Duodenal mucosa (tissue), 2 donors: Measurements from ENCODE around the gene PRCC.

Experiments used
- H3K27ac ChIP-seq: one replicate; pipeline ENCODE4 v1.7.0; 2013; ENCODE audit warnings: low read depth, low read length
- H3K27me3 ChIP-seq, 2 donors: one replicate each; pipeline ENCODE4 v1.7.0; 2013; ENCODE audit warnings: low read length in 2 of 2, control low read depth in 1 of 2; ENCODE audit not compliant: insufficient read depth in 2 of 2, control insufficient read depth in 1 of 2
- H3K36me3 ChIP-seq, 2 donors: one replicate each; pipeline ENCODE4 v1.7.0; 2013; ENCODE audit warnings: low read length in 2 of 2, control low read depth in 1 of 2; ENCODE audit not compliant: insufficient read depth in 2 of 2, control insufficient read depth in 1 of 2
- H3K4me1 ChIP-seq, 2 donors: one replicate each; pipeline ENCODE4 v1.7.0; 2013; ENCODE audit warnings: low read length in 2 of 2, control low read depth in 1 of 2; ENCODE audit not compliant: insufficient read depth in 2 of 2, control insufficient read depth in 1 of 2
- H3K4me3 ChIP-seq, 2 donors: one replicate each; pipeline ENCODE4 v1.7.0; 2013; ENCODE audit warnings: low read length in 2 of 2, low read depth in 1 of 2
- H3K9ac ChIP-seq, 2 donors: one replicate each; pipeline ENCODE4 v1.7.0; 2013; ENCODE audit warnings: low read length in 2 of 2, low read depth in 1 of 2
- H3K9me3 ChIP-seq, 2 donors: one replicate each; pipeline ENCODE4 v1.7.0; 2013; ENCODE audit warnings: low read length in 2 of 2, control low read depth in 1 of 2; ENCODE audit not compliant: control insufficient read depth in 1 of 2

PRCC gene

GRCh38 chr1:156795374-156795733 is 28.0 kb downstream of the PRCC start:
- H3K9ac ChIP-seq: no peak overlapping the region
- no peak overlapping the region for H3K27ac ChIP-seq

DNA sequence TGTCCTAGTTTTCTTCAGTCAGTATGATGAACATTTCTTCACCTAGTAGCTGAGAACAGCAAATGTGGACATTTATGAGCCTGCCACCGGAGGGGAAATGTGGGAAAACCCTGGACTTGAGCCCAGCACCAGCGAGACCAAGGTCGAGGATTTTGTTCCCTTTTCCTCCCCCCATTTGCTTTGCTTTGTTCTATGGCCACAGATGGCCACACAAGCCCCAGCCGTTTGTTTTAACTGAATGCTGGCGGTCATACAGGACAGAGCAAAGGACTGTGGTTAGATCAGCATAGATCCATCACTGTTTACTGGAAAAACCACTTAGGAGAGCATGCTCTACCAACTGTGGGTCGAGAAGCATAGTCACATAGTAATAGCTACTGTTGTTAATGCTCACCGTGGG is 28.5 kb downstream of the PRCC start:
- Histone ChIP-seq H3K9ac (no peak overlapping the region), H3K4me1 (peaks cover 0 to 5% of the 10 kb centered on the region in 2 donors), H3K27me3 (no peaks in the 10 kb centered on the region), H3K9me3 (no peaks in the 10 kb centered on the region), H3K27ac (no peak overlapping the region), H3K36me3 (peaks cover 56 to 86% of the 10 kb centered on the region in 2 donors), H3K4me3 (no peak overlapping the region)

More at GRCh38 chr1:156795374-156795733, 28.0 kb downstream of the PRCC start:
- H3K9me3 ChIP-seq: no peaks in the 10 kb centered on the region
- H3K4me3 ChIP-seq: no peak overlapping the region
- H3K4me1 ChIP-seq: peaks cover 0 to 5% of the 10 kb centered on the region in 2 donors
- no peaks in the 10 kb centered on the region for H3K27me3 ChIP-seq
- H3K36me3 ChIP-seq: peaks cover 52 to 82% of the 10 kb centered on the region in 2 donors

DNA sequence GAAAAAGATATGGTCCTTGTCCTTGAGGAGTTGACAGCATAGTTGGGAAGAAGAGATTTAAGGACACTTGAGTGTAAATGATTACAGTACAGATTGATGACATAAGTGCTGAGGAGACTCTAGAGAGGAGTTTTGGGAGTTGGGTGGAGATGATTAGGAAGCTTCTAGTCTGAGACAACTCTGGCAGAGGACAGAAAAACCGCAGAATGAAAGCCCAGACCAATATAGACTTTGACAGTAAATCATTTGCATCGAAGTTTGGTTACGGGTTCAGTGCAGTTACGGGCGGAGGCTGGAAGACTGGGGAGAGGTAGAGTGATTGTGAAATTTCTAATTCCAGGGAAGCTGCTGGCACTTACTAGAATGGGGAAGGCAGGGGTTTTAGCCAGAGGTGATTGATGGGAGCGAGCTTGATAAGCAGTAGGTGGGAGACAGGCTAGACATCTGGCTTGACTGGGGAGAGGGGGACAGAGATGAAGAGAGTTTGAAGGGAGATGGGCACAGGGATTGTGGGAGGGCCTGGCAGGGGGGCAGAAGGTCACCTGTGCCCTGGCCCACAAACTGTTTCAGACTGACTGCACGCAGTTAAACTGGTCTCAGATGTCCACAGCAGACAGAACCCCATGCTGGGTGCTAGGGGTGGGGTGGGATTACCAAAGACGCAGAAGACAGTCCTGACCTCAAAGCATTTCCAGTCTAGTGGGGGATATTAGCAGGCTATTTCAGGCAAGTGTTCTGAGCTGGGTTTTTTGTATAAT is 29.2 kb downstream of the PRCC start:
- H3K9me3 ChIP-seq: no peaks in the 10 kb centered on the region
- H3K9ac ChIP-seq: no peak overlapping the region
- no peak overlapping the region for H3K4me3 ChIP-seq
- H3K36me3 ChIP-seq: peaks cover 63 to 86% of the 10 kb centered on the region in 2 donors
- peaks cover 0 to 5% of the 10 kb centered on the region in 2 donors for H3K4me1 ChIP-seq
- no peak overlapping the region for H3K27ac ChIP-seq
- H3K27me3 ChIP-seq: no peaks in the 10 kb centered on the region

DNA sequence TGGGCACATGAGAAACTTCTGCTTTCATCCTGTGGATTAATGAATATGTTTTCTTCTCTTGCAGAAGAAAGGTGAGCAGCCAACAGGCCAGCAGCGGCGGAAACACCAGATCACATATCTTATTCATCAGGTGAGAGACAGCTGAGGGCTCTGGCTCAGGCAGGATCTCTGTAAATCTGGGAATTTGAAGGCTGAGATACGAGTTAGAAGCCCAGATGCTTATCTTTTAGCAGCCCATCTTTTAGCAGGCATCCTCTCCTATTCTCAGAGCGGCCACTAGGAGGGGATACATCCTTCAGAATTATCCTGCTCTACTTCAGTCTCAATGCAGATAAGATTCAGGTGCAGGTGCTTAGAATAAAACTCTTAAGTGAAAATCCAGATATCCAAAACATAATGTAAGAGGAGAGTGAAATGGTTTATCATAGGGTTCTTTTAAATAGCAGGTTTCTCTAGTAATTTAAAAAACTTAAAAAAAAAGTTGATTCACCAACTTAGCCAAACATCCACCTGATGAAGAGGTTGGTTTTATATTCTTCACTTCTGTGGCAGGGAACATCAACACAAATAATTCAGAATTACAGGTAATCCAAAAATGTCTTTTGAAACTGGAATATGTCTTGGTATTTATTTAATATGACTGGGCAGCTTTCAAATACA is 30.0 kb downstream of the PRCC start:
- Histone ChIP-seq H3K9ac (no peak overlapping the region), H3K9me3 (no peaks in the 10 kb centered on the region), H3K4me1 (peaks cover 0 to 5% of the 10 kb centered on the region in 2 donors), H3K27ac (no peak overlapping the region), H3K4me3 (no peak overlapping the region), H3K27me3 (no peaks in the 10 kb centered on the region), H3K36me3 (peaks cover 71 to 84% of the 10 kb centered on the region in 2 donors)

GRCh38 chr1:156801409-156802121 is 34.2 kb downstream of the PRCC start:
- no peaks in the 10 kb centered on the region for H3K27me3 ChIP-seq
- H3K4me3 ChIP-seq: no peak overlapping the region
- H3K9ac ChIP-seq: no peak overlapping the region
- no peak overlapping the region for H3K27ac ChIP-seq
- H3K4me1 ChIP-seq: peaks cover 6 to 17% of the 10 kb centered on the region in 2 donors
- H3K36me3 ChIP-seq: peaks cover 41 to 54% of the 10 kb centered on the region in 2 donors
- H3K9me3 ChIP-seq: no peaks in the 10 kb centered on the region

- Histone ChIP-seq H3K36me3 (peaks cover 34 to 47% of the 10 kb centered on the region in 2 donors), H3K9me3 (no peaks in the 10 kb centered on the region), H3K27ac (no peak overlapping the region), H3K9ac (no peak overlapping the region), H3K4me3 (no peak overlapping the region), H3K4me1 (peaks cover 10 to 17% of the 10 kb centered on the region in 2 donors), H3K27me3 (no peaks in the 10 kb centered on the region)
Measured at GRCh38 chr1:156802421-156802935, 35.1 kb downstream of the PRCC start.

DNA sequence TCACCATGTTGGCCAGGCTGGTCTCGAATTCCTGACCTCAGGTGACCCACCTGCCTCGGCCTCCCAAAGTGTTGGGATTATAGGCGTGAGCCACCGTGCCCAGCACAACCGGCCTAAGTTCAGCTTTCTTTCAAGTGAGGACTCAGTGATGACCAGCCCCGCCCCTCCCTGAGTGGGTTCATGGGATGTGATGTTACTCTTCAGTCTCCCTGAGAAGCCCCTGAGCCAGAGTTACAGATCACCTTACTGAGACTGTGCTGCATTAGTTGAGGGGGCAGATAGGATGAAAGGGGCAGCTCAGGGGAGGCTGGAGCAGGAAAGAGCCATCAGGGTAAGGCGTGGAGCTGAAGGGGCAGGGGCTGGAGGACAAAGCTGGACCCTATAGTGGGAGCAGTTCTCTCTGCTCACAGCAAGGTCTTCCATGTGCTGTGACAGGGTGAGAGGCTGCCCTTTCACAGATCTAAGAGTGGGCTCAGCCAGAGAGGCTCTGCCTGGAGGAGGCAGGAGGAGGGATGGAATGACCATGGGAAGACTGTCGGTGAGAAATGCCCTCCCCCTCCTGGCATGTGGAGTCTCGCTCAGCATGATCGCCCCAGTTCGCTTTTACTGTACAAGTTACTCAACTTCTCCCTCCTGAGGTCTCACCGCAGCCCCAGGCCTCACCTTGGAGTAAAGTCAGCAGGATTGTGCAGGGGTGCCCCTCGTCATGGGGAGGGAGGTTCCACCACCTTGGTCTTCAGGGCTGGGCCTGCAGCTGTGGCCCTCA is 35.9 kb downstream of the PRCC start:
- Histone ChIP-seq H3K4me1 (peaks cover 10 to 17% of the 10 kb centered on the region in 2 donors), H3K36me3 (peaks cover 27 to 40% of the 10 kb centered on the region in 2 donors), H3K9me3 (no peaks in the 10 kb centered on the region), H3K27me3 (no peaks in the 10 kb centered on the region), H3K27ac (no peak overlapping the region), H3K4me3 (no peak overlapping the region), H3K9ac (no peak overlapping the region)

GRCh38 chr1:156804026-156804425 is 36.7 kb downstream of the PRCC start:
- Histone ChIP-seq H3K9me3 (no peaks in the 10 kb centered on the region), H3K4me1 (peaks cover 10 to 17% of the 10 kb centered on the region in 2 donors), H3K9ac (no peak overlapping the region), H3K27ac (no peak overlapping the region), H3K4me3 (no peak overlapping the region), H3K27me3 (no peaks in the 10 kb centered on the region), H3K36me3 (peaks cover 27 to 34% of the 10 kb centered on the region in 2 donors)

GRCh38 chr1:156804572-156805243 is 37.4 kb downstream of the PRCC start:
- Histone ChIP-seq H3K27me3 (no peaks in the 10 kb centered on the region), H3K4me1 (peaks cover 10 to 17% of the 10 kb centered on the region in 2 donors), H3K27ac (no peak overlapping the region), H3K36me3 (peaks cover 23 to 27% of the 10 kb centered on the region in 2 donors), H3K9ac (no peak overlapping the region), H3K4me3 (no peak overlapping the region), H3K9me3 (no peaks in the 10 kb centered on the region)
